GM19397 (cell line): ENCODE data around the gene ABCD4.

Experiments
- ATAC-seq: cut with Tn5 transposase; IDR thresholded peaks from one replicate; pipeline ENCODE4 v1.9.1; 2021; ENCODE audit warnings: mild to moderate bottlenecking, moderate library complexity; ENCODE audit not compliant: unreplicated experiment

ABCD4 gene

GRCh38 chr14:74238974-74239847, 63.5 kb downstream of the ABCD4 start, which contains the start of gene VSX2:
TSS of gene VSX2 (plus strand) at chr14:74239449. CDS start at chr14:74239562, 113 bp downstream.
- no peak for ATAC-seq

GRCh38 chr14:74237441-74237840, 65.3 kb downstream of the ABCD4 start:
- no peak for ATAC-seq
